Fibroblast of the aortic adventitia (primary cell): ENCODE data around the gene TM4SF1. TPM values are rescaled to one million over a fixed set of nuclear protein-coding genes. Genes with fewer than 3 reads are reported as not detected.

Source experiments
- DNase-seq: peaks from one replicate; pipeline ENCODE4 v3.0.0-alpha.2; 2010; ENCODE audit warnings: low read depth
- H3K4me3 ChIP-seq: 2 replicates; pipeline ENCODE4 v1.5.1; 2011; ENCODE audit warnings: low read depth, mild to moderate bottlenecking, control low read depth, low read length, moderate library complexity
- CTCF ChIP-seq: IDR thresholded peaks from 2 replicates; pipeline ENCODE4 v1.5.1; 2011; ENCODE audit warnings: mild to moderate bottlenecking, low read length, control low read depth, inconsistent platforms; ENCODE audit not compliant: insufficient read depth
- total RNA-seq: library from RNA; depleted of rRNA; stranded (reverse); fragments of >200 nt; gene quantifications from 2 replicates; pipeline ENCODE4 v1.2.3, GENCODE V29; 2012; ENCODE audit warnings: low replicate concordance

TM4SF1 gene
- total RNA-seq, 1 donor = 299 TPM

DNA sequence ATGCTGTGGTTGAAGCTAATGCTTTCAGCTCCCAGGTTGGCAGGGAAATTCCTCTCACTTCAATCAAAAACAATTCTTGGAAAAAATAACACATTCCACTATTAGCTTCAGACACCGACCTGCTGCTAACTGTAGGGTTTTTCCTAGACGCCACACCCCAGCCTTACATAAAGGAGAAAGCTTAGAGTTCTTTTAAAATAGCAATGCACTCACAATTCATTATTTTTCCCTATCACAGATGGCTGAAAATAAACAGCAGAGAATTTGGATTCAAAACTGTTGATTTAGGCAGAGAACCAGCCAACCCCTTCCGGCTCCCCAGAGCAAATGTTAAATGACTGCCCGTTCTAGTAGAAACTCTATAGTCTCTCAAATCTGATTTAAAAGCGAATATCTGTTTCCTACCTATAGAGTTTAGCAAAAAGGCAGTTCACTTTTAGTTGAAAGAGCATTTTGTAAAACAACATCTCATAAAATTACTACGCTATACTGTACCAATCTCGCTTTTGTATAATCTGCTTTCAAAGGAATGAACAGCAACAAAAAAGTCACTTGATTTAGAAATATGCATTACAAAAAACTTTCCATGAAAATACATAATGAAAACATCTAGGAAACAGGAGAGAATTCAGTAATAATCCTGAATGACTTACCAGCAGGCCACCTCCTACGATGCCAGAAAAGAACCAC is 586 bp downstream of the TM4SF1 start:
- DNase-seq = peak; percentile 78
- peak overlapping the region; percentile 77 for H3K4me3 ChIP-seq
- no peak for TF ChIP-seq CTCF

DNA sequence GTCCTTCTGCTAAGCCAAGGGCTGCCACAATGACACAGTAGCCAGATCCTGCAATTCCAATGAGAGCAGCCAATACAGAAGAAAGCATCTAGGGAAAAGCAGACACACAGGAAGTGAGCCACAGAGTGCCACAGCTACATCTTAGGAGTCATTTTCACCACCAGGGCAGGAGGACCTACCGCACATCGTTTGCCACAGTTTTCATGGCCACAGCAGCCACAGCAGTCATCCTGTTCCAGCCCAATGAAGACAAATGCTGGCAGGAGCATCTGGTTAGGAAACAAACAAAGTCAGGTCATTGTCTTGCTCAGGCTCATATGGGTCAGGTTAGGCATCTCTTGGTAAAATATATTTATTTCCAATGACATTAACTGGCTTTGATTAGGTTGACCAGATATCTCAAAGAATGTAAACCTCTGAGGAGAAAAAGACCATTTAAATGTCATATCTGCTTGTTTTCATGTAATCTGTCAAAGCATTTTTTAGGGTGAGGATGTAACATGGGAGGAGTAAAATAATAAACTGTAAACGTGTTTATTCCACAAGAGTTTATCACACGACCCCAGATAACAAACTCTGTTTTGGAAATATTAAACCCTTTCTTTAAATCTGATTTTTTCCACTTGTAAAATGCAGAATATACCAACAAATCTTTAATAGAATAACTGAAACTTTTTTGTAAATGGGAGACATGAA is 1.8 kb downstream of the TM4SF1 start:
- H3K4me3 ChIP-seq = peak overlapping the region; percentile 77
- peak; percentile 3 for TF ChIP-seq CTCF
- DNase-seq = no peak

- TF ChIP-seq CTCF = no peak
- DNase-seq = no peak
- H3K4me3 ChIP-seq = peak overlapping the region; percentile 77
These were observed 2.5 kb downstream of the TM4SF1 start for GRCh38 chr3:149374793-149375500.

- DNase-seq = no peak
- H3K4me3 ChIP-seq = no peak overlapping the region
- no peak for TF ChIP-seq CTCF
These were observed 3.1 kb downstream of the TM4SF1 start for GRCh38 chr3:149374391-149374790.

DNA sequence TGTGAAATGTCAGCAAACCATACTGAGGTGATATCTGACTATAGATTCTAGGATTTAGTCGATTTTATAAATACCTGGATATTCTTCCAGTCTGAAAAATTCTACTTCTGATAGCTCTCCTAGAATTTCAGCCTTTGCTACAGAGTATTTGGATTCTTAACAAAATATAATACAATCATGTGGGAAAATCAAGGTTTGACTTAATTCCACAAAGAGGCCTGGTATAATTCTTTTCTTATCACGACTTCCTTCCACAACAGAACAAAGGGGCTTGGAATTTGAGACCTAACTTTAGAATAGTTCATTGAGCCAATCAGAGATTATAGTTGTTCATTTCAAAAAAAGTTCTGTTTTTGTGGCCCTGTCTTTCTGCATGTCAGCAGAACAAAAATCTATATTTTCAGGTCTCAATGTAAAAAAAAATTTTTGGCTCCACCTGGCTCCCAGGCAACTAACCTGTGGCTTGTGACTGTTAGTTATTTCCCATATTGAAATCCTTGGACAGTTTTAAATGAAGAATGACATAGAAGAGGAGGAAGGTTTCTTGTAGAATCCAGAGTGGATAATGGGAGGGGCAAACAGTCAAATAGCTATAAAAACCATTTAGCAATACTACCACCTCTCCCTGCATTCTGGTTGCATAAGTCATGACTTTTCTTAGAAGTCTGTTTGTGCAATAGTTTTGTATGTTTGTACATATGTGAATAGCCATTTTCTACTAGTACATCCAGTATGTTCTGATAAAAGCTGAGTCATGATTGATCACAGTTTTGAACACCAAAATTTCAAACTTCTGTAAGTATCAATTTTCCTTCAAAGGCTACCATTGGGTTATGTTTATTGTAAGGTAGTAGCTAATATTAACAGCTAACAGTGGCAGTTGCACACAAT is 4.0 kb downstream of the TM4SF1 start:
- DNase-seq = peak; percentile 85
- H3K4me3 ChIP-seq = no peak overlapping the region
- no peak for TF ChIP-seq CTCF

GRCh38 chr3:149371723-149372114 is 5.7 kb downstream of the TM4SF1 start:
- TF ChIP-seq CTCF = no peak
- DNase-seq = no peak
- H3K4me3 ChIP-seq = no peak overlapping the region
